Heart left ventricle (tissue), 13 donors: Measurements from ENCODE around the gene IL4R.

Source experiments
- POLR2A ChIP-seq, 2 donors: fragments of 450-650 bp; IDR thresholded peaks; one replicate each; pipeline ENCODE4 v1.6.1; 2017; ENCODE audit warnings: antibody characterized with exemption in 2 of 2, mild to moderate bottlenecking in 2 of 2, moderate library complexity in 2 of 2
- TF ChIP-seq, protein P1 (sequence below), 12 donors: fragments of 200-600 bp; sonication (generic) in 4 of 12; IDR thresholded peaks; one replicate each; pipeline versions ENCODE4 v1.5.0 to v1.8.0; 2018 to 2022; ENCODE audit warnings: antibody characterized with exemption in 12 of 12, mild to moderate bottlenecking in 5 of 12
- donor health status: ischemic (EF 13 %, LVEDD 7.1; RV severe dilation, severe dysfunction).
- donor health status: DM: no; HTN: yes; CAD: no.
- donor health status: DM: no; HTN: no; CAD: no.
- donor health status: ischemic (EF 25% LVEDD 6.9; RV normal size, moderate dysfunction).
- donor health status: ischemic (EF 25% LVEDD 5.7; RV mildly dilated, moderate dysfunction).
- donor health status: ischemic (EF 35%, LVEDD 5.7; RV mildly dilated, moderate dysfunction).
- donor health status: nonischemic (EF 11% LVEDD 7.7; RV severe dilation, severe dysfunction).
- donor health status: DM: yes; HTN: yes; CAD: no.
- donor health status: PGD.
- donor health status: ischemic (EF 29% LVEDD 5.4; RV normal size, mild dysfunction).
- donor health status: nonischemic (EF 23%, LVEDD 6.1; RV moderate dilation, normal function).

DNA sequence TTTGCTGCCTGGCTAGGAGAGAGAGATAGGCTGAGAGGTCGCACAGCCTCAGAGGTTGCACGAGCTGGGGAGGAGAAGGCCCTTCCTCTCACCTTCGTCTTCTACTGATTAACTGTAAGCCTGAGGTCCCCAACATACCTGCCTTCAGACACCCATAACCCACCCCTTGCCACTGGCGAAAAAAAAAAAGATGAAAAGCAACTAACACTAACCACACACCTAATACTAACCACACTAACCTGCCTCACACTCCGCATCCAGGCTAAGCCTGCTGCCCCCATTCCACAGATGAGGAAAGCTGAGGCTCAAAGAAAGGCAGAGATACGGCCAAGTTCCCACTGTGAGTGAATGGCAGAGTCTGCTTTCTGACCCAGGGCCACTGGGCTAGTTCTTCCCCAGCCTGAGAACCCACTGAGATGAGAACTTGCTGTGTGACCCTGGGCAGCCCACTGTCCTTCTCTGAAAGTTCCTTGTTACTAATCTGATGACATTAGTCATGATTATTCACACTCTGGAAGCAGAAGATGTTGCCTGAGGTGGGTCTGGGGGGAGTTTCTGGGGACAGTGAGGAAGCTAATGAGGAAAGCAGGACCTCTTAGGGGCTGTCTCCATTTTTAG lies 92.8 kb downstream of the IL4R start:
- TF ChIP-seq POLR2A (IDR thresholded peaks at IDR 0.05): no peak
- TF ChIP-seq, protein P1, sequence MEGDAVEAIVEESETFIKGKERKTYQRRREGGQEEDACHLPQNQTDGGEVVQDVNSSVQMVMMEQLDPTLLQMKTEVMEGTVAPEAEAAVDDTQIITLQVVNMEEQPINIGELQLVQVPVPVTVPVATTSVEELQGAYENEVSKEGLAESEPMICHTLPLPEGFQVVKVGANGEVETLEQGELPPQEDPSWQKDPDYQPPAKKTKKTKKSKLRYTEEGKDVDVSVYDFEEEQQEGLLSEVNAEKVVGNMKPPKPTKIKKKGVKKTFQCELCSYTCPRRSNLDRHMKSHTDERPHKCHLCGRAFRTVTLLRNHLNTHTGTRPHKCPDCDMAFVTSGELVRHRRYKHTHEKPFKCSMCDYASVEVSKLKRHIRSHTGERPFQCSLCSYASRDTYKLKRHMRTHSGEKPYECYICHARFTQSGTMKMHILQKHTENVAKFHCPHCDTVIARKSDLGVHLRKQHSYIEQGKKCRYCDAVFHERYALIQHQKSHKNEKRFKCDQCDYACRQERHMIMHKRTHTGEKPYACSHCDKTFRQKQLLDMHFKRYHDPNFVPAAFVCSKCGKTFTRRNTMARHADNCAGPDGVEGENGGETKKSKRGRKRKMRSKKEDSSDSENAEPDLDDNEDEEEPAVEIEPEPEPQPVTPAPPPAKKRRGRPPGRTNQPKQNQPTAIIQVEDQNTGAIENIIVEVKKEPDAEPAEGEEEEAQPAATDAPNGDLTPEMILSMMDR (IDR thresholded peaks at IDR 0.05): no peak
